Gastrocnemius medialis (tissue), 4 donors: Measurements from ENCODE around the gene FBXL7.

Experiments used
- POLR2A ChIP-seq, 2 donors: fragments of 450-650 bp; IDR thresholded peaks; one replicate each; pipeline ENCODE4 v1.6.1; 2017; ENCODE audit warnings: antibody characterized with exemption in 2 of 2, mild to moderate bottlenecking in 2 of 2, moderate library complexity in 2 of 2
- TF ChIP-seq, protein P1 (sequence below), 5 experiments: fragments of 450-650 bp in 3 of 5; fragments of 200-600 bp in 2 of 5; sonication (generic) in 2 of 5; IDR thresholded peaks in 4 of 5; conservative IDR thresholded peaks in 1 of 5; 1 replicate in 4 of 5; 2 replicates in 1 of 5; pipeline ENCODE4 v1.5.1; 2016 to 2019; ENCODE audit warnings: antibody characterized with exemption in 5 of 5, mild to moderate bottlenecking in 3 of 5, moderate library complexity in 3 of 5

DNA sequence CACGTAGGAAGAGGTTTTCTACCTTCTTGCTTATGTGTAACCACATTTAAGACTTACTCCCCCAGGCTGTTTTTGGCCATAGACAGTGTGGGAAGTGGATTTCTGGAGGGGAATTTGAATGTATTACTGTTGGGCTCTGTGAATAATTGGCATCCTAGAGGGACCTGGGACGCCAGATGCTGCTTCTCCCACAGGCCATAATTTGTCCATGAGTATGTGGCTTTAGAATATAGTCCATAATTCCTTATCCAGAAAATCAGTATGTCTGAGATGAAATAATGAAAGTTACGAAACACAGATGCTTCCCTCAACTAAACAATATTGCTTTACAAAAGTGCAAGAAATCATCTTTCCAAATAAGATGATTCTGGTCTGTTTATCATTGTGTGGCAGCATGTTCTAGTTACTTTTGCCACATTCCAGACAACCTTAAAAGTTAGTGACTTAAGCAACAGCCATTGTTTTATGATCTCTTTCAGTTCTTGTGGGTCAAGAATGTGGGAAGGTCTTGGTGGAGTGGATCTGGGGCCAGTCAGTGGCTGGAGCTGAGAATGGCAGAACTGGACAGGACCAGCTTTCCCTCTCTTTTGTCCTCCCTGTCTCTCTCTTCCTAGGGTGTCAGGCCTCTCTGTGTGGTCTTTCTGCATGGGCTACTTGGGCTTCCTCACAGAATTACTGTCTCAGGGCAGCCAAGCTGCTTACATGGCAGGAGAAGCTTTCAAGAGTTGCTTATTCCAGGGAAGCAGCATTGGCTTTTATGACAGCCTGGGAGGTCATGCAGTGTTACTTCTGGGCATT is 79.4 kb downstream of the FBXL7 start:
- TF ChIP-seq, protein P1, sequence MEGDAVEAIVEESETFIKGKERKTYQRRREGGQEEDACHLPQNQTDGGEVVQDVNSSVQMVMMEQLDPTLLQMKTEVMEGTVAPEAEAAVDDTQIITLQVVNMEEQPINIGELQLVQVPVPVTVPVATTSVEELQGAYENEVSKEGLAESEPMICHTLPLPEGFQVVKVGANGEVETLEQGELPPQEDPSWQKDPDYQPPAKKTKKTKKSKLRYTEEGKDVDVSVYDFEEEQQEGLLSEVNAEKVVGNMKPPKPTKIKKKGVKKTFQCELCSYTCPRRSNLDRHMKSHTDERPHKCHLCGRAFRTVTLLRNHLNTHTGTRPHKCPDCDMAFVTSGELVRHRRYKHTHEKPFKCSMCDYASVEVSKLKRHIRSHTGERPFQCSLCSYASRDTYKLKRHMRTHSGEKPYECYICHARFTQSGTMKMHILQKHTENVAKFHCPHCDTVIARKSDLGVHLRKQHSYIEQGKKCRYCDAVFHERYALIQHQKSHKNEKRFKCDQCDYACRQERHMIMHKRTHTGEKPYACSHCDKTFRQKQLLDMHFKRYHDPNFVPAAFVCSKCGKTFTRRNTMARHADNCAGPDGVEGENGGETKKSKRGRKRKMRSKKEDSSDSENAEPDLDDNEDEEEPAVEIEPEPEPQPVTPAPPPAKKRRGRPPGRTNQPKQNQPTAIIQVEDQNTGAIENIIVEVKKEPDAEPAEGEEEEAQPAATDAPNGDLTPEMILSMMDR (IDR thresholded peaks at IDR 0.05 in 4 of 5, conservative IDR thresholded peaks at IDR 0.05 in 1 of 5) = no peak
- TF ChIP-seq POLR2A (IDR thresholded peaks at IDR 0.05) = no peak
